ENCODE measurements around the gene KIAA0513. TPM values are rescaled to one million over a fixed set of nuclear protein-coding genes. Genes with fewer than 3 reads are reported as not detected.

KIAA0513 gene
- total RNA-seq, 1 experiment from 2014 or later, result 6.6 TPM

DNA sequence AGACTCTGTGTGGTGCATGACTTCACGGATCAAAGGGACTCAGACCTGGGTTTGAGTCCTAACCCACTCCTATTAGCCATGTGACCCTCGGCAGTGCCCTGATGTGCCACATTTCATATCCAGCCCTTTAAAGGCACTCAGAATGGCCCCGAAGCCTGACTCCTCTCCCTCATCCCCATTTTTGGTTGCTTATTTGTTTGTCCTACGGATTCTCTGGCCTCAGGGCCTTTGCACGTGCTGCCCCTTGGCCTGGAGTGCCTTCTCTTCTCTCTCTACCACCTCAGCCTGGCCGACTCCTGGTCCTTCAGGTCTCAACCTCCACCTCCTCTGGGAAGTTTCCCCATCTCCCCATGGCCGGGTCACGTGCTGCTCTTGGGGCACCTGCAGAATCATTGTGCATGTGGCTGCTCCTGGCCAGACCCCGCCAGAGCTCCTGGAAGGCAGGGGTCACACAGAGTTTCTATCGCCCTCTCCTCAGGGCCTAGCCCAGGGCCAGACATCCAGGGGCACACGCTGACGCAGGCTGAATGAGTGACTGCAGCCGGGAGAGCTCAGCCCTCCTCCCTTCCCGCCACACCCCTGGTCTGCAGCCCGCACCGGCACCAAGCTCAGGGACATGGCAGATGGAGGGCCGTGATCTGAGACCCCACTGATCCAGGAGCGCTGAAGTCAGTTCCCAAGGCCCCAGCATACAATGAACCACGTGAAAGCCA is 106.6 kb downstream of the KIAA0513 start:
- no peaks in the 10 kb centered on the region for H3K36me3 ChIP-seq (ENCODE audit: control insufficient read depth in 1 of 2, insufficient read depth in 2 of 2, low read length in 2 of 2)

More for the DNA sequence above, 106.6 kb downstream of the KIAA0513 start:
- BruUV-seq (replicated peaks), result no TSS peak
- H3K9me3 ChIP-seq (ENCODE audit: control insufficient read depth in 1 of 2, insufficient read depth in 1 of 2, low read depth in 1 of 2, low read length in 2 of 2), result no peaks in the 10 kb centered on the region
- H3K79me2 ChIP-seq (ENCODE audit: insufficient read depth, low read length), result no peaks in the 10 kb centered on the region
- no peak overlapping the region for H3K4me3 ChIP-seq (replicated peaks in 1 of 2; ENCODE audit: low read depth in 1 of 2, low read length in 2 of 2)
- H3K4me2 ChIP-seq (ENCODE audit: low read length), result no peak overlapping the region
- intact Hi-C loops (cut with micrococcal nuclease), result no loop called here
- DNase-seq (ENCODE audit: low read depth, low spot score) (no peak), ATAC-seq (no peak)
- RAD21 ChIA-PET (ENCODE audit: low non-redundant PET in 1 of 2, low total read pairs in 2 of 2, uncharacterized antibody in 2 of 2, unreplicated experiment in 2 of 2), result no interaction called here
- no peaks in the 10 kb centered on the region for H3K9me2 ChIP-seq (ENCODE audit: insufficient read depth)
- H4K20me1 ChIP-seq (ENCODE audit: insufficient read depth), result no peaks in the 10 kb centered on the region
- CTCF ChIA-PET, result no interaction called here
- H3K27ac ChIP-seq (ENCODE audit: low read depth, low read length), result no peak overlapping the region
- H3K9ac ChIP-seq (ENCODE audit: low read length), result no peak overlapping the region
- TF ChIP-seq CTCF (IDR thresholded peaks at IDR 0.05 in 2 of 3, conservative IDR thresholded peaks at IDR 0.05 in 1 of 3; ENCODE audit: borderline replicate concordance in 1 of 3, insufficient read depth in 1 of 3, low read depth in 2 of 3, low read length in 2 of 3) (no peak), MAX (IDR thresholded peaks at IDR 0.05) (no peak), FOSL1 (IDR thresholded peaks at IDR 0.05; ENCODE audit: low read depth) (no peak), CEBPB (IDR thresholded peaks at IDR 0.05; ENCODE audit: low read depth) (no peak), YY1 (IDR thresholded peaks at IDR 0.05; ENCODE audit: extremely low read depth, insufficient replicate concordance, low read depth, low read length) (no peak), ZFX (IDR thresholded peaks at IDR 0.05) (no peak), RAD21 (IDR thresholded peaks at IDR 0.05; ENCODE audit: low read depth) (no peak), POLR2AphosphoS5 (IDR thresholded peaks at IDR 0.05; ENCODE audit: low read depth, low read length) (no peak), SIN3A (IDR thresholded peaks at IDR 0.05; ENCODE audit: low read depth) (no peak), EZH2 (IDR thresholded peaks at IDR 0.05) (no peak), EGR1 (IDR thresholded peaks at IDR 0.05; ENCODE audit: low read depth) (no peak), CBX3 (IDR thresholded peaks at IDR 0.05; ENCODE audit: low read depth) (no peak), SRF (IDR thresholded peaks at IDR 0.05; ENCODE audit: low read depth) (no peak), TCF7L2 (IDR thresholded peaks at IDR 0.05; ENCODE audit: borderline replicate concordance, extremely low read depth, insufficient read depth, insufficient read length) (no peak)
- TF ChIP-seq, protein P1, sequence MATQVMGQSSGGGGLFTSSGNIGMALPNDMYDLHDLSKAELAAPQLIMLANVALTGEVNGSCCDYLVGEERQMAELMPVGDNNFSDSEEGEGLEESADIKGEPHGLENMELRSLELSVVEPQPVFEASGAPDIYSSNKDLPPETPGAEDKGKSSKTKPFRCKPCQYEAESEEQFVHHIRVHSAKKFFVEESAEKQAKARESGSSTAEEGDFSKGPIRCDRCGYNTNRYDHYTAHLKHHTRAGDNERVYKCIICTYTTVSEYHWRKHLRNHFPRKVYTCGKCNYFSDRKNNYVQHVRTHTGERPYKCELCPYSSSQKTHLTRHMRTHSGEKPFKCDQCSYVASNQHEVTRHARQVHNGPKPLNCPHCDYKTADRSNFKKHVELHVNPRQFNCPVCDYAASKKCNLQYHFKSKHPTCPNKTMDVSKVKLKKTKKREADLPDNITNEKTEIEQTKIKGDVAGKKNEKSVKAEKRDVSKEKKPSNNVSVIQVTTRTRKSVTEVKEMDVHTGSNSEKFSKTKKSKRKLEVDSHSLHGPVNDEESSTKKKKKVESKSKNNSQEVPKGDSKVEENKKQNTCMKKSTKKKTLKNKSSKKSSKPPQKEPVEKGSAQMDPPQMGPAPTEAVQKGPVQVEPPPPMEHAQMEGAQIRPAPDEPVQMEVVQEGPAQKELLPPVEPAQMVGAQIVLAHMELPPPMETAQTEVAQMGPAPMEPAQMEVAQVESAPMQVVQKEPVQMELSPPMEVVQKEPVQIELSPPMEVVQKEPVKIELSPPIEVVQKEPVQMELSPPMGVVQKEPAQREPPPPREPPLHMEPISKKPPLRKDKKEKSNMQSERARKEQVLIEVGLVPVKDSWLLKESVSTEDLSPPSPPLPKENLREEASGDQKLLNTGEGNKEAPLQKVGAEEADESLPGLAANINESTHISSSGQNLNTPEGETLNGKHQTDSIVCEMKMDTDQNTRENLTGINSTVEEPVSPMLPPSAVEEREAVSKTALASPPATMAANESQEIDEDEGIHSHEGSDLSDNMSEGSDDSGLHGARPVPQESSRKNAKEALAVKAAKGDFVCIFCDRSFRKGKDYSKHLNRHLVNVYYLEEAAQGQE (IDR thresholded peaks at IDR 0.05; ENCODE audit: low read depth), result no peak
- TF ChIP-seq, protein P2, sequence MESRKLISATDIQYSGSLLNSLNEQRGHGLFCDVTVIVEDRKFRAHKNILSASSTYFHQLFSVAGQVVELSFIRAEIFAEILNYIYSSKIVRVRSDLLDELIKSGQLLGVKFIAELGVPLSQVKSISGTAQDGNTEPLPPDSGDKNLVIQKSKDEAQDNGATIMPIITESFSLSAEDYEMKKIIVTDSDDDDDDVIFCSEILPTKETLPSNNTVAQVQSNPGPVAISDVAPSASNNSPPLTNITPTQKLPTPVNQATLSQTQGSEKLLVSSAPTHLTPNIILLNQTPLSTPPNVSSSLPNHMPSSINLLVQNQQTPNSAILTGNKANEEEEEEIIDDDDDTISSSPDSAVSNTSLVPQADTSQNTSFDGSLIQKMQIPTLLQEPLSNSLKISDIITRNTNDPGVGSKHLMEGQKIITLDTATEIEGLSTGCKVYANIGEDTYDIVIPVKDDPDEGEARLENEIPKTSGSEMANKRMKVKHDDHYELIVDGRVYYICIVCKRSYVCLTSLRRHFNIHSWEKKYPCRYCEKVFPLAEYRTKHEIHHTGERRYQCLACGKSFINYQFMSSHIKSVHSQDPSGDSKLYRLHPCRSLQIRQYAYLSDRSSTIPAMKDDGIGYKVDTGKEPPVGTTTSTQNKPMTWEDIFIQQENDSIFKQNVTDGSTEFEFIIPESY (IDR thresholded peaks at IDR 0.05; ENCODE audit: extremely low read depth, insufficient replicate concordance, low read length), result no peak
- H2AFZ ChIP-seq (ENCODE audit: low read depth, low read length, poor library complexity, severe bottlenecking), result no peak overlapping the region
- H3K27me3 ChIP-seq (ENCODE audit: insufficient read depth, low read length), result no peaks in the 10 kb centered on the region
- H3K4me1 ChIP-seq (ENCODE audit: control insufficient read depth in 1 of 2, insufficient read depth in 2 of 2, low read length in 2 of 2), result no peaks in the 10 kb centered on the region
- POLR2A ChIA-PET, result no interaction called here
